Esophagus (tissue), 2 donors: ENCODE results near the gene PRAMEF18. TPM values are rescaled to one million over a fixed set of nuclear protein-coding genes. Genes with fewer than 3 reads are reported as not detected.
"Not testable (repeated sequence)": the region's sequence is repeated elsewhere in the genome, so short reads cannot be mapped to it uniquely, and the experiment has no call there.

Experiments used
- H3K27ac ChIP-seq, 2 donors: one replicate each; pipeline ENCODE4 v1.5.1; 2013; ENCODE audit warnings: low read depth in 2 of 2, mild to moderate bottlenecking in 2 of 2, inconsistent platforms in 1 of 2, low read length in 1 of 2, moderate library complexity in 1 of 2
- H3K27me3 ChIP-seq, 2 donors: one replicate each; pipeline ENCODE4 v1.6.1; 2013; ENCODE audit warnings: low read length in 2 of 2, control low read depth in 1 of 2, mild to moderate bottlenecking in 1 of 2; ENCODE audit not compliant: insufficient read depth in 2 of 2, control insufficient read depth in 1 of 2
- H3K36me3 ChIP-seq, 2 donors: one replicate each; pipeline ENCODE4 v1.6.1; 2013; ENCODE audit warnings: low read length in 1 of 2; ENCODE audit not compliant: control insufficient read depth in 2 of 2, insufficient read depth in 2 of 2
- H3K4me1 ChIP-seq, 2 donors: one replicate each; pipeline ENCODE4 v1.6.1; 2013; ENCODE audit warnings: low read length in 1 of 2; ENCODE audit not compliant: control insufficient read depth in 2 of 2, insufficient read depth in 2 of 2
- H3K4me3 ChIP-seq, 2 donors: one replicate each; pipeline ENCODE4 v1.5.1; 2013; ENCODE audit warnings: low read length in 2 of 2, mild to moderate bottlenecking in 2 of 2, low read depth in 1 of 2, moderate library complexity in 1 of 2
- H3K9me3 ChIP-seq, 2 donors: one replicate each; pipeline ENCODE4 v1.6.1; 2013; ENCODE audit warnings: mild to moderate bottlenecking in 2 of 2, low read depth in 1 of 2, low read length in 1 of 2, moderate library complexity in 1 of 2; ENCODE audit not compliant: control insufficient read depth in 2 of 2, insufficient read depth in 1 of 2
- WGBS, 2 donors: extraction: QIAGEN DNeasy Blood & Tissue Kit; methylation state at CpG; one replicate each; pipeline ENCODE4 v1.1.7; 2013; 5-methylcytosine and 5-hydroxymethylcytosine counted together
- polyA plus RNA-seq, 2 donors: library from polyadenylated mRNA; stranded (reverse); fragments of 200-250 nt; gene quantifications; one replicate each; pipeline ENCODE4 v1.2.3, GENCODE V29; 2013
- donor health status: healthy with polysubstance abuse.
- donor health status: Bipolar disorder and iron deficiency.

PRAMEF18 gene
- polyA plus RNA-seq, 2 donors: not detected

GRCh38 chr1:13234057-13234456 is 8.1 kb upstream of the PRAMEF18 start:
- not testable (repeated sequence) for H3K4me3 ChIP-seq

GRCh38 chr1:13232056-13232455 is 6.1 kb upstream of the PRAMEF18 start:
- H3K4me3 ChIP-seq, H3K9me3 ChIP-seq, H3K27me3 ChIP-seq, H3K27ac ChIP-seq, H3K36me3 ChIP-seq, H3K4me1 ChIP-seq: not testable (repeated sequence)
- WGBS, 2 donors: 63 to 65% methylated on average over 2 of the region's 2 CpGs

More at GRCh38 chr1:13234057-13234456, 8.1 kb upstream of the PRAMEF18 start:
- H3K36me3 ChIP-seq, H3K4me1 ChIP-seq, H3K27me3 ChIP-seq, H3K9me3 ChIP-seq, H3K27ac ChIP-seq: not testable (repeated sequence)
- WGBS, 2 donors: 63 to 80% methylated on average over 1 of the region's 1 CpG

GRCh38 chr1:13231061-13231750 is 5.3 kb upstream of the PRAMEF18 start:
- not testable (repeated sequence) for H3K36me3 ChIP-seq, H3K4me3 ChIP-seq, H3K4me1 ChIP-seq, H3K9me3 ChIP-seq, H3K27me3 ChIP-seq, H3K27ac ChIP-seq
- 79 to 81% methylated on average over 7 of the region's 7 CpGs for WGBS, 2 donors

- 75 to 84% methylated on average over 2 of the region's 2 CpGs for whole genome bisulfite sequencing, 2 donors
- H3K4me1 ChIP-seq, H3K36me3 ChIP-seq, H3K4me3 ChIP-seq, H3K9me3 ChIP-seq, H3K27ac ChIP-seq, H3K27me3 ChIP-seq: not testable (repeated sequence)
Measured at GRCh38 chr1:13230601-13231000, 4.6 kb upstream of the PRAMEF18 start.

- H3K27me3 ChIP-seq, H3K27ac ChIP-seq, H3K4me1 ChIP-seq, H3K36me3 ChIP-seq, H3K4me3 ChIP-seq, H3K9me3 ChIP-seq: not testable (repeated sequence)
- WGBS, 2 donors: 76% methylated on average over 5 of the region's 5 CpGs
Measured at GRCh38 chr1:13230096-13230495, 4.1 kb upstream of the PRAMEF18 start.

GRCh38 chr1:13228343-13228781 is 2.4 kb upstream of the PRAMEF18 start:
- no peak overlapping the region for H3K4me3 ChIP-seq
- H3K9me3 ChIP-seq: no peaks in the 10 kb centered on the region
- no peaks in the 10 kb centered on the region for H3K36me3 ChIP-seq
- H3K27me3 ChIP-seq: no peaks in the 10 kb centered on the region
- WGBS, 2 donors: 72 to 74% methylated on average over 7 of the region's 7 CpGs
- H3K27ac ChIP-seq: no peak overlapping the region
- no peaks in the 10 kb centered on the region for H3K4me1 ChIP-seq

- not testable (repeated sequence) for H3K4me1 ChIP-seq, H3K36me3 ChIP-seq, H3K4me3 ChIP-seq, H3K27me3 ChIP-seq, H3K27ac ChIP-seq, H3K9me3 ChIP-seq
- WGBS, 2 donors: 81 to 84% methylated on average over 8 of the region's 8 CpGs
Measured at GRCh38 chr1:13227271-13228055, 1.5 kb upstream of the PRAMEF18 start.

GRCh38 chr1:13224480-13225060 is 1.4 kb downstream of the PRAMEF18 start:
- H3K9me3 ChIP-seq: no peaks in the 10 kb centered on the region
- H3K36me3 ChIP-seq: no peaks in the 10 kb centered on the region
- H3K27ac ChIP-seq: no peak overlapping the region
- no peaks in the 10 kb centered on the region for H3K4me1 ChIP-seq
- H3K4me3 ChIP-seq: no peak overlapping the region
- WGBS, 2 donors: 82 to 83% methylated on average over 5 of the region's 5 CpGs
- H3K27me3 ChIP-seq: no peaks in the 10 kb centered on the region

GRCh38 chr1:13222788-13223187 is 3.2 kb downstream of the PRAMEF18 start:
- H3K4me3 ChIP-seq: not testable (repeated sequence)
- no CpG with 5 or more reads among the region's 4 CpGs for WGBS, 2 donors

More at GRCh38 chr1:13222788-13223187, 3.2 kb downstream of the PRAMEF18 start:
- H3K4me1 ChIP-seq, H3K27ac ChIP-seq, H3K9me3 ChIP-seq, H3K36me3 ChIP-seq, H3K27me3 ChIP-seq: not testable (repeated sequence)
